Measurements from ENCODE around the gene GBP3.

DNA sequence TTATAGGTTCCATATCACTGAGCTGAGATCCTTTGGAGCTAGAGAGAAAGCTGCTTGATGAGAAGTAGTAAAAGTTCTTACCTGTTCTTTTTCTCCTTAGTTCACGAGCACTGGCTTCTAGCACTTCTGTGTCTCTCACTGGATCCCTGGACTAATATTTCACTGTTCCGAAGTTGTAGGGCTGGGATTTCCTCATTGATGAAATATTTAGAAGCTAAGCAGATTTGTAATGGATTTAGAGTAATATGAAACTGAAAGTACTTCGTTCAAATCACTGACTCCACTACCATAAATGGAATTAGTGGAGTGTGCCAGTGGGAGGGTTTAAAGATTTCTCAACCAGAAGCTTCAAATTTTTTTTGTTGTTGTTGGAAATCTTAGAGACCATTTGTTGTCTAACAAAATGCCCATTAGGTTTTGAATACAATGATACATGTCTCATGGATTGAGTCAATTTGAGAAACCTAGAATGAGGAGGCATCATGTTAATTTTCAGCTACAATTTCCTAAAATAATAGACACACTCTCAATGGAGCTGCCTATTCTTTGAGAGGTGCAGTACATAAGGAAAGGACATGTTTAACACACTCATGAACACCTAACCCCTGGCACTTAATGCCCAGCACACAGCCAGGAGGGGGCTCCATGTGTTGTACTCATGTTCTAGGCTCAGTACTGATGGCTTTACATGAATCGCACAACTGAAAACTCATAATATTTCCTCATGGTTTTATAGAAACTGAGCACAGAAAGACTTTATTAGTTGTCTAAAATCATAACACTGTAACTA lies 42.6 kb upstream of the GBP3 start, which contains the start of gene GBP1:
- TF ChIP-seq, protein P1, sequence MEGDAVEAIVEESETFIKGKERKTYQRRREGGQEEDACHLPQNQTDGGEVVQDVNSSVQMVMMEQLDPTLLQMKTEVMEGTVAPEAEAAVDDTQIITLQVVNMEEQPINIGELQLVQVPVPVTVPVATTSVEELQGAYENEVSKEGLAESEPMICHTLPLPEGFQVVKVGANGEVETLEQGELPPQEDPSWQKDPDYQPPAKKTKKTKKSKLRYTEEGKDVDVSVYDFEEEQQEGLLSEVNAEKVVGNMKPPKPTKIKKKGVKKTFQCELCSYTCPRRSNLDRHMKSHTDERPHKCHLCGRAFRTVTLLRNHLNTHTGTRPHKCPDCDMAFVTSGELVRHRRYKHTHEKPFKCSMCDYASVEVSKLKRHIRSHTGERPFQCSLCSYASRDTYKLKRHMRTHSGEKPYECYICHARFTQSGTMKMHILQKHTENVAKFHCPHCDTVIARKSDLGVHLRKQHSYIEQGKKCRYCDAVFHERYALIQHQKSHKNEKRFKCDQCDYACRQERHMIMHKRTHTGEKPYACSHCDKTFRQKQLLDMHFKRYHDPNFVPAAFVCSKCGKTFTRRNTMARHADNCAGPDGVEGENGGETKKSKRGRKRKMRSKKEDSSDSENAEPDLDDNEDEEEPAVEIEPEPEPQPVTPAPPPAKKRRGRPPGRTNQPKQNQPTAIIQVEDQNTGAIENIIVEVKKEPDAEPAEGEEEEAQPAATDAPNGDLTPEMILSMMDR (IDR thresholded peaks at IDR 0.05; ENCODE audit: insufficient read depth, low read length, poor library complexity, severe bottlenecking) = no peak
- no peak for TF ChIP-seq EZH2phosphoT487 (conservative IDR thresholded peaks at IDR 0.05; ENCODE audit: low read length)

Measured in SU-DHL-6 (cell line).